22Rv1 (cell line): ENCODE results near the gene TPM4.
"Not testable (repeated sequence)": the region's sequence is repeated elsewhere in the genome, so short reads cannot be mapped to it uniquely, and the experiment has no call there.

Experiments
- ZFX ChIP-seq: fragments of 450-650 bp; IDR thresholded peaks from 2 replicates; pipeline ENCODE4 v1.6.1; 2017; ENCODE audit warnings: antibody characterized with exemption, borderline replicate concordance
- TF ChIP-seq, protein P1 (sequence below): fragments of 450-650 bp; IDR thresholded peaks from 2 replicates; pipeline ENCODE4 v1.5.1; 2017; ENCODE audit warnings: mild to moderate bottlenecking

DNA sequence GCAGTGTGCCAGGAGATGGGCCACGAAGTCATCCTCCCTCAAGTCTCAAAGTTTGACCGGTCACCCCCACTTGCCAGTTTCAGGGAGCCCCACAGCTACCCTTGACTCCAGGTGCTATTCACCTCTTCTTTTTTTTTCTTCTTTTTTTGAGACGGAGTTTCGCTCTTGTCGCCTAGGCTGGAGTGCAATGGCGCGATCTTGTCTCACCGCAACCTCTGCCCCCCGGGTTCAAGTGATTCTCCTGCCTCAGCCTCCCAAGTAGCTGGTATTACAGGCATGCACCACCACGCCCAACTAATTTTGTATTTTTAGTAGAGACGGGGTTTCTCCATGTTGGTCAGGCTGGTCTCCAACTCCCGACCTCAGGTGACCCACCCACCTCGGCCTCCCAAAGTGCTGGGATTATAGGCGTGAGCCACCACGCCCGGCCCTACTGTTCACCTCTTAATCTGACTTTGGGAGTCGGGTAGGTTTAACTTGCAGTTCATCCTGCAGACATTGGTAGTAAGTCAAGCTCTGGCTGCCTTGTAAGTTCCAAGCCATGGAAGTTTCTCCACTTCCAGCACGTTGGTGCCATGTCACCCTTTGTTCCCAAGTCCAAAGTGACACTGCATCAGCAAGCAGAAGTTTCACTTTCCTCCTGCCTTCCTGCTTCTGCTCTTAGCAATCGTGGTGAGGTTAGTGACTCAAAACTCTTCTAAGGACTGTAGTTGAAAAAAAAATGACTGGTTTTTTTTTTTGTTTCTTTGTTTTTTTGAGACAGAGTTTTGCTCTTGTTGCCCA, 43.0 kb downstream of the TPM4 start:
- TF ChIP-seq, protein P1, sequence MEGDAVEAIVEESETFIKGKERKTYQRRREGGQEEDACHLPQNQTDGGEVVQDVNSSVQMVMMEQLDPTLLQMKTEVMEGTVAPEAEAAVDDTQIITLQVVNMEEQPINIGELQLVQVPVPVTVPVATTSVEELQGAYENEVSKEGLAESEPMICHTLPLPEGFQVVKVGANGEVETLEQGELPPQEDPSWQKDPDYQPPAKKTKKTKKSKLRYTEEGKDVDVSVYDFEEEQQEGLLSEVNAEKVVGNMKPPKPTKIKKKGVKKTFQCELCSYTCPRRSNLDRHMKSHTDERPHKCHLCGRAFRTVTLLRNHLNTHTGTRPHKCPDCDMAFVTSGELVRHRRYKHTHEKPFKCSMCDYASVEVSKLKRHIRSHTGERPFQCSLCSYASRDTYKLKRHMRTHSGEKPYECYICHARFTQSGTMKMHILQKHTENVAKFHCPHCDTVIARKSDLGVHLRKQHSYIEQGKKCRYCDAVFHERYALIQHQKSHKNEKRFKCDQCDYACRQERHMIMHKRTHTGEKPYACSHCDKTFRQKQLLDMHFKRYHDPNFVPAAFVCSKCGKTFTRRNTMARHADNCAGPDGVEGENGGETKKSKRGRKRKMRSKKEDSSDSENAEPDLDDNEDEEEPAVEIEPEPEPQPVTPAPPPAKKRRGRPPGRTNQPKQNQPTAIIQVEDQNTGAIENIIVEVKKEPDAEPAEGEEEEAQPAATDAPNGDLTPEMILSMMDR: not testable (repeated sequence)
- not testable (repeated sequence) for TF ChIP-seq ZFX
